Amniotic stem cell (primary cell): Measurements from ENCODE around the gene MMP25.
"Not testable (repeated sequence)": the region's sequence is repeated elsewhere in the genome, so short reads cannot be mapped to it uniquely, and the experiment has no call there.

Experiments used
- DNase-seq: peaks from one replicate; lab custom pipeline; 2025; lab: John Stamatoyannopoulos, UW

MMP25 gene

DNA sequence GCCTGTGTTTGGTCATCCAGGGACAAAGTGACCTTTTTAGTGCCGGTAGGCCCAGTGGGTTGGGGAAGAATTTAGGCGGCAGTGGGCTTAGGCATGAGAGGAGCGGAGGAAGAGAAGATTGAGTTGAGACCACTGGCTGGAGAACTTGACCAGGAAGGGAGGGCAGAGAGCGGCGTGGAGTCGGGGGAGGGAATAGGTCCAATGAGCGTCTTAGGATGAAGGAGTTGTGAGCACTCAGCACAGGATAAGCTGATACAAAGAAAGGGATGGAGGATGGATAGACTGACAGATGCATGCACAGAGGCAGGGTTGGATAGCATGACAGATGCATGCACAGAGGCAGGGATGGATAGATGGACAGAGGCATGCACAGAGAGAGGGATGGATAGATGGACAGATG lies 27.1 kb downstream of the MMP25 start:
- DNase-seq = no peak

DNA sequence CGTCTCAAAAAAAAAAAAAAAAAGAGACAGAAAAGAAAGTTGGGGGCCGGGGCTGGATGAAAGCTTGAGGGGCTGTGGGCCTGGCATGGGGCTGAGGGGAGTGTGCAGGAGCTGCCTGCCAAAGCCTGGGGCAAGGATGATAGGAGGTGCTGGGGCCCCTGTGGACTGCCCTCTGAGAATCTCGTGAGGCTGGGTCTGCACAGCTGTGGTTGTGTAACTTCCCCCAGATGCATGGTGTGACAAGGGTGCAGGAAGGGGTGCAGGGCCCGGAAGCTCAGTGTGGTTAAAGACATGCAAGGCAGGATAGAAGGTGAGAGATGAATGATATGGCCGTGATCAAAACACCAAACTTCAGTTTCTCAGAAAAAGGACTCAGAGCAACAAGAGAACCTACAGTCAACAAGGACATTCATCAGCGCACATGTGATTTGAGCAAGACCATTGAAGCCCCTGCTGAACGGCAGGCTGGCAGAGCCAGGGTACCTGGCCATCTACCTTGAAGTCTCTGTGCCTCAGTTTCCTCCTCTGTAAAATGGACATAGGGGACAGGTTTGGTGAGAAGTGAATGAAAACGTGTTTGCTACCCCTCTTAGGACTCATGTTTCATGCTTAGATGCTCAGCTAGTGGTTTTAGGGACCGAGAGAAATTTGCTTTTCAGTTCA lies 28.6 kb downstream of the MMP25 start:
- no peak for DNase-seq

DNA sequence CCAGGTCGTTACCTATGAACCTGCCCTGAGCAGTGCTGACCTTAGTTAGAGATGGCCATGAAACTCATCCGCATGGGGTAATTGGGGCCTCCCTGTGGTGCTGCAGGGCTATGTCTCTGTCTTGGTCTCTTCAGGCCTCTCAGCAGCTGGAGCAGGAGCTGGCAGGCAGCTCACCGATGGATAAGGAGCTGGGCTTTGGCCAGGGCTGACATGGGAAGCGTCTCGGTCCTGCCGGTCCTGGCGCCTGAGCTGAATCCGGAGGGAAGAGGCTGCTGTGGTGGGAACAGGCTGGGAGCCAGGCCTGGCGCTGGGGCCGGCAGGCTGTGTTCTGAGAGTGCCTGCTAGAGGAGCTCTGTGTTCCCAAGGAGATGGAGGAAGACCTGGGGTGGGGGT lies 29.2 kb downstream of the MMP25 start:
- no peak for DNase-seq

DNA sequence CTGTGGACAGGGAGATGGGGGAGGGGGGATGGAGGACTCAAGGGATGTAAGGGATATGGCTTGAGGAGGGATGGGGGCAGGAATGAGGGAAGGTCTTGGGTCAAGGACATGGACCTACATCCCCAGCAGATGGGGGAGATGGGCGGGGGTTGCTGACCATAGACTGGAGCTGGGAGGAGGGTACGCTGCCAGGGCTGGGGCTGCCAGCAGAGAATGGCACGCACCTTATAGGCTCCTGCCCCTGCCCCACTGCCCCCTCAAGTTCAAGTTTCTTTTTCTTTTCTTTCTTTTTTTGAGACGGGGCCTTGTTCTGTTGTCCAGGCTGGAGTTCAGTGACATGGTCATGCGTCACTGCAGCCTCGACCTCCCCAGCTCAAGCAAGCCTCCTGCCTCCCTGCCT lies 29.6 kb downstream of the MMP25 start:
- DNase-seq = not testable (repeated sequence)

DNA sequence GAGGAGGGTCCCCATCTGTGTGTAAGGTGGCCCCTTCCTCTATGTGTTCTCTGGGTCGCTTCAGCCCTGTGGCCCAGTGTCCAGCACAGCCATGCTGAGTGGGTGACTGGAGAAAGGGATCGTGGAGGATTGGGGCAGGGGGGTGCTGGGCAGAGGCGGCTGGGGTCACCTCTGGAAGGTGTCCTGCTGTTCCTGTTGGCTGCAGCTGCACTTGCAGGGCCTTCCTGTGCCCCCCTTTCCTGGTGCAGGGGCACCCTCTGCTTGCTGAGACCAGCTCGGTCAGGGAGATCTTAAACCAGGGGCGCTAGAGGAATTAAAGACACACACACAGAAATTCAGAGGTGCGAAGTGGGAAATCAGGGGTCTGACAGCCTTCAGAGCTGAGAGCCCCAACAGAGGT lies 30.2 kb downstream of the MMP25 start:
- no peak for DNase-seq

DNA sequence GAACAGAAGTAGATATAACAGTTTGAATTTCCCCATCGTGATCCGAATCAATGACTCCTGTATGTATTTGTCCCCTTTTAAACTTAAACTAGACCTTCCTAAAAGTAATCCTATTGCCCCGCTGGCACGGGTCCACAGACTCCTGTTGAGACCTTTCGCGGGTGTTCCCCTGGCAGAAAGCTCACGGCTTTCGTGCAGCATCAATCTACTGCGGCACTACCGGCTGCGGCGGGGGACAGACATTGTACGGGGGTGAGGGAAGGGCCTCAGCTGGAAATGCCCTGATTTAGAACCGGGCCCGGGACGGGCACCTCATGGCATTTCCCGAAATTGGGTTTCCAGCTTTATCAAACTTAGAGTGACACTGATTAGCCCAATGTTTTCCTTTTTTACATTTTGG lies 33.7 kb downstream of the MMP25 start:
- no peak for DNase-seq

DNA sequence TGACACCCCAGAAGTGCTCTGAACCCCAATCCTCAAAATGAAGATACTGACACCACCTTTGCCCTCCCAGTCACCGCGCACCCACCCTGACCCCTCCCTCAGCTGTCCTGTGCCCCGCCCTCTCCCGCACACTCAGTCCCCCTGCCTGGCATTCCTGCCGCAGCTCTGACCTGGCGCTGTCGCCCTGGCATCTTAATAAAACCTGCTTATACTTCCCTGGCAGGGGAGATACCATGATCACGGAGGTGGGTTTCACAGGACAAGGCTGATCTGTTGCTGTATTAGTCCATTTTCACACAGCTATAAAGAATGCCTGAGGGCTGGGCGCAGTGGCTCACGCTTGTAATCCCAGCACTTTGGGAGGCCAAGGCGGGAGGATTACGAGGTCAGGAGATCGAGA lies 35.6 kb downstream of the MMP25 start:
- not testable (repeated sequence) for DNase-seq

DNA sequence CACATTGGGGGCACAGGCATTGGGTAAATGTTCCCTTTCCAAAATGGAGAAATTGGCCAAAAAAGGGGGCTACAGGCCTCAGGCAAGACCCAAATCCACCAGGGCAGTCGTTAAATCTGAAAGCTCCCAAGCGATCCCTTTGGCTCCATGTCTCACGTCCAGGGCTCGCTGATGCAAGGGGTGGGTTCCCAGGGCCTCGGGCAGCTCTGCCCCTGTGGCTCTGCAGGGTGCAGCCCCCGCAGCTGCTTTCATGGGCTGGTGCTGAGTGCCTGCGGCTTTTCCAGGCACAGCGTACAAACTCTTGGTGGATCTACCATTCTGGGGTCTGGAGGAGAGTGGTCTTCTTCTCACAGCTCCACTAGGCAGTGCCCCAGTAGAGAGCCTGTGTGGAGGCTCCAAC lies 37.0 kb downstream of the MMP25 start:
- not testable (repeated sequence) for DNase-seq

DNA sequence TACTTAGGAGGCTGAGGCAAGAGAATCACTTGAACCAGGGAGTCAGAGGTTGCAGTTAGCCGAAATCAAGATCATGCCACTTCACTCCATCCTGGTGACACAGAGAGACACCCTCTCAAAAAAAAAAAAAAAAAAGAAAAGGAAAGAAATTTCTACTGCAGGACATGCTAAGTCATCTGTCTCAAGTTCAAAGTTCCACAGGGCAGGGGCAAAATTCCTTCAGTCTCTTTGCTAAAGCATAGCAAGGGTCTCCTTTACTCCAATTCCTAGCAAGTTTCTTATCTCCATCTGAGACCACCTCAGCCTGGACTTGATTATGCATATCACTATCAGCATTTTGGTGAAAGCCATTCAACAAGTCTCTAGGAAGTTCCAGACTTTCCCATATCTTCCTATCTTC lies 38.1 kb downstream of the MMP25 start:
- DNase-seq = no peak

DNA sequence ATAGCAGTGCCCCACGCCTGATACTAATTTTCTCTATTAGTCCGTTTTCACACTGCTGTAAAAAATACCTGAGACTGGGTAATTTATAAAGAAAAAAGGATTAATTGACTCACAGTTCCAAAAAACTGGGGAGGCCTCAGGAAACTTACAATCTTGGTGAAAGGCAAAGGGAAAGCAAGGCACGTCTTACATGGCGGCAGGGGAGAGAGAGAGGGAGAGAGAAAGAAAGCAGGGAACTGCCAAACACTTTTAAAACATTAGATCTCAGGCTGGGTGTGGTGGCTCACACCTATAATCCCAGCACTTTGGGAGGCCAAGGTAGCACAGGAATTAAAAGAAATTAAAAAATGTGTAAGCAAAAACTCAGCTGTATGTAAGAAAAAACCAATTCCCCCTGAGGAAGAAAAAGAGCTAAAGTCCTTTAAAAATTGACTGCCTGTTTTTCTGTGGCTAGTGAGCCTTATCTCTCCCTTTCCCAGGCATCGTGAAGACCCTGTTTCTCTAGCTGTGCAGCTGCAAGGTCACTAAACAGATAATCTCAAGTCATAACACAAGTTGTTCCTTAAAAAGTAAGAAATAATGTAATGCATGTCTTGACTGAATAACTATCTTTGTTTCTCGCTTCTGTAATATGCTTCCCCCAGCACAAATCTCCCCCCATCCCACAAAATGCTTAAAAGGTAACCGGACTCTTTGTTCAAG lies 38.8 kb downstream of the MMP25 start:
- DNase-seq = no peak

DNA sequence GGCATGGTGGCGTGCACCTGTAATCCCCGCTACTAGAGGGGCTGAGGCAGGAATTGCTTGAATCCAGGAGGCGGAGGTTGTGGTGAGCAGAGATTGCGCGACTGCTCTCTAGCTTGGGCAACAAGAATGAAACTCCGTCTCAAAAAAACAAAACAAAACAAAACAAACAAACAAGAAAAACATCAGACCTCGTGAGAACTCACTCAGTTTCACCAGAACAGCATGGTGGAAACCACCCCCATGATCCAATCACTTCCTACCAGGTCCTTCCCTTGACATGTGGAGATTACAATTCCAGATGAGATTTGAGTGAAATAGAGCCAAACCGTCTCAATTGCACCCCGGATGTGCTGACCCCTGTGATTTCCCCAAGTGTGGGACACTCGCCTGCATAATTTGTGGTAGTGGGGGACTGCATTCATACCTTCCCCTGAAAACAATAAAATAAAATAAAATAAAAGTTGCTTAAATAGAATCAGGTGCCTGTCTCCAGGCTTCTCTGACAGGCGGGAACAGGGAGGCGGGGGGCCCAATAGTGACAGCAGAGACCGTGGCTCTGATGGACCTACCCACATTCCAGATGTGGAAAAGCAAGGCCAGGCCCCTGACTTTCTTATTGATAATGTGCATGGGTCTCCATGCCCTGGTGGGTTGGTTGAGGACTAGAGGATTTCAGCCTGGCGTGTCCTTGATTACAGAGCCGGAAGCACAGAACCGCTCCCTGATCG lies 39.7 kb downstream of the MMP25 start:
- DNase-seq = no peak

DNA sequence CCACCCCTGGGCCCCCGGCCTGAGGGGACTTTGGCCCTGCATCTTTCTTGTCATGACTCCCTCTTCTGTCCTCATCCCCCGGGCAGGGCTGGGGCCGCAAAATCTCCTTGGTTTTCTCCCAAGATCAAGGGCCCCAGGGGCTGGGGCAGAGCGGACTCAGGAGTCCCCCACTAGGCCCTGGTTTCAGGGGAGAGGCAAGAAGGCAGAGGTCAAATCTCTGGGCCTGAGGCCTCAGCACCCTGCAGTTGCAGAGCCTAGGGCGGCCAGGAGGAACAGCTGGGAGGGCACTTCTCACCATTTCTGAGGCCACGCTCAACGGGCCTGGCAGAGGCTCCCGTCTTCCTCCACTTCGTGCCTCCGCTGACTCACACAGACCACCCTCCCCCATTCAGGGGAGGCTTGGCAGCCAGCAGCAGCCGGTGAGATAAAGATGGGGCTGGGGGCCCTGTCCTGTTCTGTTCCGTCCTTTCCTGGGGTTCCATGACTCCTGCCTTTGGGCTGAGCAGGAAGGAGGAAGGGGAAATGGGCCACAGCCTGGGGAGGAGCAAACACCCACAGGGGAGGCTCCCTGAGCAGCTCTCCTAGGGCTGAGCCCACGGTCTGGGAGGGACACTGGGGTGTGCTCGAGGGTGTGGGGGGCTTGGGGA lies 40.4 kb downstream of the MMP25 start:
- no peak for DNase-seq

DNA sequence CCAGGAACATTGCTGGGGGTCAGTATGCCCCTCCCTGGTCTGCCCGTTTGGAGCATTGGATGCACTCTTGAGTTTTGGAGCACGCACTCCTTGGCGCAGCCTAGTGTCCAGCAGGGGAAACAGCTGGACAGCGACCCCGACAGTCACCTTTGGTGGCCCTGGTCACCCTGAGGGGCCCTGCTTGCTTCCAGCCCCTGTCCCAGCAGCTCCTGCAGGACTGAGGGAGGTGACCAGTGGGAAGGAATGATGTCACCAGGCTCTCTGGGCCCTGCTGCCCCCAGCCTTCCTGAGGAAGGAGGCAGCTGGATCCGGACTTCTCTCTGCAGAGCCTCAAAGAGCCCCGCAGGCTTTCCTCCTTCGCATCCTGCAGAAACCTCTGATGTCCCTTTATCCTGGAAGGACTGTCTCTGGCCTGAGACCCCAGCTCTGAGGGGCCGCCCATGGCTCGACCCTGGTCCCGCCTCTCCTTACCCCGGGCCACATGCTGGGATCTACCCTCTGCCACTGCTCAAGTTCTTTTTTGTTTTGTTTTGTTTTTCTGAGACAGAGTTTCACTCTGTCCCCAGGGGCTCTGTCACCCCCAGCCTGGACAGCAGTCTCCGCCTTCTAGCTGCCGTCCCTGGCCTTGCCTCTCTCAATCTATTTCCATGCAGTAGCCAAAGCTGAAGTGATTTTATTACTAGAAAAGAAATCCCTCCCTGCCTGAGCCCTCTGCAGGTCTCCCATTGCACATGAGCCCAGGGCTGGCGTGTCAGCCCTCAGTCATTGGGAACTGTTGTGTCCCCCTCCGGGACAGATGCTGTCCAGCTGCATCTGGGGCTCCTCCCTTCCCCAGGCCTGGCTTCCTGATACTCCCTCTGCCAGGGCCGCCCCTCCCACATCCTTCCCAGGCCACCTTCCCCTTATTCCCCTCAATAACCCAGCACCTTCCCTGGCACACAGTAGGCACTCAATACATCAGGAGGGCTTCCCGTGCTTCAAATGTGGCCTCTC lies 41.2 kb downstream of the MMP25 start:
- no peak for DNase-seq

DNA sequence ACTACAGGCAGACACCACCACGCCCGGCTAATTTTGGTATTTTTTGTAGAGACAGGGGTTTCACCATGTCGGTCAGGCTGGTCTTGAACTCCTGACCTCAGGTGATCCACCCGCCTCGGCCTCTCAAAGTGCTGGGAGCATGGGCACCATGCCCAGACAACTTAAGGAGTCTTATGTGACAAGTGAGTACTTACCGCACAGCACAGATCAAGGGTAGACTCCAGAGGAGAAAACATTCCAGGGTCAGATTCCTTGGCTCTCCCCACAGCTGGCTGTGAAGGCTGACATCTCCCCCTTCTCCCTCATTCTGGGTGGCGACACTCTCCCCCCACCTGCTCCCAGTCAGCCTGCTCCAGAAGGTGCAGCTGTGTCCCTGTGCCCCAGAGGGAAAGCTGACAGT lies 42.1 kb downstream of the MMP25 start:
- no peak for DNase-seq

DNA sequence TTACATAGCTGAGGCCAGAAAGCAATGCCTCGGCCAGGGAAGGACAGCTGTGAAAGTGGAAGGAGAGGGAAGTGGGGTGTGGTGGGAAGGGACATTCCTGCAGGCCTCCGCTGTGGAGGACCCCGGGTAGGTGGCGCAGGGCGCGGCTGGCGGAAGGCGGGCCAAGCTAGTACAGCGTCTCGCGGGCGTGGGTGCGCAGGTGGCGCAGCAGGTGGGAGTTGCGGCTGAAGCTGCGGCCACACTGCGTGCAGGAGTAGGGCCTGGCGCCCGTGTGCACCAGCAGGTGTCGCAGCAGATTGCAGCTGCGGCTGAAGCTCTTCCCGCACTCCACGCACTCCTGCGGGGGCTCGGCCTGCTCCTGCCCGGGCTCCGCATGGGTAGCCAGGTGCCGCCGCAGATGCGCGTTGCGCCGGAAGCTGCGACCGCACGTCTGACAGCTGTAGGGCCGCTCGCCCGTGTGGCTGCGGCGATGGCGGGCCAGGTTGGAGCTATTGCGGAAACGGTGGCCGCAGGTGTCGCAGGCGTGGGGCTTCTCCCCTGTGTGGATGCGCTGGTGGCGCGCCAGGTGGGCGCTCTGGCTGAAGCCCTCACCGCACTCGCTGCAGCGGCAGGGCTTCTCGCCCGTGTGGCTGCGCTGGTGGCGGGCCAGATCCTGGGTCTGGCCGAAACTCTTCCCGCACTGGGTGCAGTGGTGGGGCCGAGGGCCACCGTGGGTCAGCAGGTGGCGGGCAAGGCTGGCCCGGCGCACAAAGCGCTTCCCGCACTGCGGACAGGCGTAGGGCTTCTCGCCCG lies 42.8 kb downstream of the MMP25 start:
- no peak for DNase-seq

DNA sequence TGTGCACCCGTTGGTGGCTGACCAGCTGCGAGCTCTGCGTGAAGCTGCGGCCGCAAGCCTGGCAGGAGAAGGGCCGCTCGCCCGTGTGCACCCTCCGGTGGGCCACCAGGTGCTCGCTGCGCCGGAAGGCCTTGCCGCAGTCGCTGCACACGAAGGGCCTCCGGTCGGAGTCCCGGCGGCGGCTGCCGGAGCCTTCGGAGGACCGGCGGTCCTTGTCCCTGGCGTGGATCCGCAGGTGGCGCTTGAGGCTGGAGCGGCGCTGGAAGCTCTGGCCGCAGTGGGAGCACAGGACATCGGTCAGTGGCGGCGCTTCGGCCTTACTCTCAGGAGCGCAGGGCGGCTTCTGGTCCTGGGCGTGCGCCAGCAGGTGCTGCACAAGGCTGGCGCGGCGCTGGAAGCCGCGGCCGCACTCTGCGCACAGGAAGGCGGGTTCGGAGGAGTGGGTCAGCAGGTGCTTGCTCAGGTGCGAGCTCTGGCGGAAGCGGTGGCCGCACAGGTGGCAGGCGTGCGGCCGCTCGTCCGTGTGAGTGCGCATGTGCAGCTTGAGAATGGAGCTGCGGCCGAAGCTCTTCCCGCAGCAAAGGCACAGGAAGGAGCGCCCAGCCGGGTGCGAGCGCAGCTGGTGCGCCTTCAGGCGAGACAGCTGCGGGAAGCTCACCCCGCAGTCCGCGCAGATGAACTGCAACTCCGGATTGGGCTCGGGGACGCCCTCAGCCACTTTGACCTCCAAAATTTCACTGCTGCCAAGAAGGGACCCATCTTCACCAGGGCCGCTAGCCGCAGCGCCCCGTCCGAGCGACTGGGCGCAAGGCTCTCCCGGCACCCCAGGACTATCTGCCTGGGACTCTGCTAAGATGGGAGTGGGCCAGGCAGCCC lies 43.6 kb downstream of the MMP25 start:
- DNase-seq = no peak

DNA sequence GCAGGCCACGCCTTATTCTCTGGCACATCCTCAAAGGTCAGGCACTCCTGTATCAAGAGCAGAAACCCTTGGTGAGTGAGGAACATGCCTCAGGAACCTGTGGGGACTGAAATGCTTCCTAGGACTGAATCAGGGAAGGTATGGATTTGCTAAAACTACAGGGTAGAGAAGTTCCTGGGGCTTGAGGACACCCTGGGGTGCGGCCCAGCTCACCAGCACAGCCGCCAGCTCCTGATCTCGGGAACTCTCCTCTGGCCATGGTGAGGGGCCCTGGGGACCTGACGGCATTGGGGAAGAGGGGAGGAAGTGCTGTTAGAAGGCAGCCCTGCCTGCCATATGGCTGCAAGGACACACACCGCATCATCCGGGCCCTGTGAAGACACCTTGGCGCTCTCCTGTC lies 45.2 kb downstream of the MMP25 start:
- DNase-seq = no peak

DNA sequence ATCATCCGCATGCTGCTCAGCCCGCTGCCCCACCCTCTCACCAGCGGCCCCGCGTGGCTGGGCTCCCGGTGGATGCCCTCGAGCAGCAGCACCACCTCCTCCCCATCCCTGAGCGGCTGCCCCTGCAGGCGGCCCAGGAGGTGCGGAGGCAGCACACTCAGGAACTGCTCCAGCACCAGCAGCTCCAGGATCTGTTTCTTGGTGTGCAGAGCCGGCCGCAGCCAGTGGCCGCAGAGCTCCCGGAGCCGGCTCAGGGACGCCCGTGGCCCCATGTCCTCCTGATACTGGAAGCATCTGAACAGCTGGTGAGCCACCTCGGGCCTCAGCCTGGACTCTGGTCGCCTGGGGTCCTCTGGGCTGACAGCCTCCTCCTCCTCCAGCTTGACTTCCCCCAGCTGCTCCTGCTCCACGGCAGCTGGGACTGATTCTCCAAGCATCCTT lies 46.2 kb downstream of the MMP25 start:
- DNase-seq = no peak

DNA sequence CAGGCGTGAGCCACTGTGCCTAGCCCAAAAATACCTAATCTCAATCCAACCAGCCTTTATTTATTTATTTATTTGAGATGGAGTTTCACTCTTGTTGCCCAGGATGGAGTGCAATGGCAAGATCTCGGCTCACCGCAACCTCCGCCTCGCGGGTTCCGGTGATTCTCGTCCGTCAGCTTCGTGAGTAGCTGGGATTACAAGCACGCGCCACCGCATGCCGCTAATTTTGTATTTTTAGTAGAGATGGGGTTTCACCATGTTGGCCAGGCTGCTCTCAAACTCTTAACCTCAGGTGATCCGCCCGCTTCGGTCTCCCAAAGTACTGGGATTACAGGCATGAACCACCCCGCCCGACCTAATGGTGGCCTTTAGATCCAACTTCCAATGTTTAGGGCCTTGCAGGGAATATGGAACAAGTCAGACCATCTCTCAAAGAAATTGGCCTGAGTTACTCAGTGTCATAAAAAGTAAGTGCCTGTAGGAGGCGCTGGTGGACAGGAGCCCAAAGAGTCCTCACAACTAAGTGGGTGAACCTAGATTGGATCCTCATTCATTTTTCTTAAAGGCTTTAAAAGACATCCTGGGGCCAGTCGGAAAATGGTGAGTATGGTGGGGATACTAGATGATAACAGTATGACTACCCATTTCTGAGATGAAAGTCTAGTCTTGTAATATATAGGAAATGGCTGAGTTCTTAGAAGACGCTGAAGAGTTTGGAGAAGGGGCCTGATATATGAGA lies 48.1 kb downstream of the MMP25 start:
- no peak for DNase-seq
